WTC11 (cell line): ENCODE data around the gene MB. TPM values are rescaled to one million over a fixed set of nuclear protein-coding genes. Genes with fewer than 3 reads are reported as not detected.

Experiments used
- ATAC-seq: fragments of 200-7000 bp; cut with Tn5 transposase; 2 replicates; pipeline ENCODE4 v1.10.0; 2021; ENCODE audit warnings: mild to moderate bottlenecking, moderate library complexity
- CTCF ChIA-PET: fragments of 300-600 bp; sonication (Branson Sonifier 250); formaldehyde crosslinking; loops from one replicate; lab custom pipeline; 2021; ENCODE audit warnings: antibody characterized with exemption; lab: Charles Lee
- POLR2A ChIA-PET: fragments of 350-600 bp; sonication (Branson Sonifier 250); formaldehyde crosslinking; loops from one replicate; lab custom pipeline; 2021; ENCODE audit warnings: antibody characterized with exemption; lab: Charles Lee
- DNase-seq: peaks from one replicate; pipeline ENCODE4 v3.0.0; 2021; ENCODE audit warnings: low spot score
- H3K27ac Mint-ChIP-seq: 2 replicates; pipeline ENCODE4 v1.8.0; 2021; ENCODE audit warnings: mixed read lengths
- H3K27me3 Mint-ChIP-seq: 2 replicates; pipeline ENCODE4 v1.8.0; 2021; ENCODE audit warnings: low read depth, mild to moderate bottlenecking, moderate library complexity, mixed read lengths
- H3K36me3 Mint-ChIP-seq: 2 replicates; pipeline ENCODE4 v1.8.0; 2021; ENCODE audit warnings: mixed read lengths
- H3K4me1 Mint-ChIP-seq: 2 replicates; pipeline ENCODE4 v1.8.0; 2022; ENCODE audit warnings: mixed read lengths
- H3K4me3 Mint-ChIP-seq: 2 replicates; pipeline ENCODE4 v1.8.0; 2021; ENCODE audit warnings: mild to moderate bottlenecking, moderate library complexity, mixed read lengths
- H3K9me3 Mint-ChIP-seq: 2 replicates; pipeline ENCODE4 v1.8.0; 2021; ENCODE audit warnings: mixed read lengths
- ATF2 ChIP-seq: sonication (generic); formaldehyde crosslinking; IDR thresholded peaks from 2 replicates; pipeline ENCODE4 v1.8.1; 2022; ENCODE audit warnings: low read depth, missing genetic modification reagents, borderline replicate concordance
- ATF6 ChIP-seq: sonication (generic); formaldehyde crosslinking; IDR thresholded peaks from 2 replicates; pipeline ENCODE4 v1.8.1; 2023; ENCODE audit warnings: mild to moderate bottlenecking, missing genetic modification reagents
- ESRRA ChIP-seq: sonication (generic); formaldehyde crosslinking; IDR thresholded peaks from 2 replicates; pipeline ENCODE4 v1.8.1; 2022; ENCODE audit warnings: mild to moderate bottlenecking, missing genetic modification reagents, borderline replicate concordance
- ETV6 ChIP-seq: sonication (generic); formaldehyde crosslinking; IDR thresholded peaks from 2 replicates; pipeline ENCODE4 v1.8.1; 2022; ENCODE audit warnings: mild to moderate bottlenecking, missing genetic modification reagents
- FOXK1 ChIP-seq: sonication (generic); formaldehyde crosslinking; IDR thresholded peaks from 2 replicates; pipeline ENCODE4 v1.8.0; 2022; ENCODE audit warnings: mild to moderate bottlenecking, moderate library complexity, missing genetic modification reagents
- FOXP4 ChIP-seq: sonication (generic); formaldehyde crosslinking; IDR thresholded peaks from 2 replicates; pipeline ENCODE4 v1.8.0; 2022; ENCODE audit warnings: mild to moderate bottlenecking, missing genetic modification reagents
- HMGA2 ChIP-seq: fragments of 250-450 bp; sonication (Bioruptor Pico); IDR thresholded peaks from 2 replicates; pipeline ENCODE4 v1.4.0; 2021; ENCODE audit warnings: mild to moderate bottlenecking, moderate library complexity
- HMGXB4 ChIP-seq: sonication (generic); formaldehyde crosslinking; IDR thresholded peaks from 2 replicates; pipeline ENCODE4 v1.8.1; 2023; ENCODE audit warnings: mild to moderate bottlenecking, moderate library complexity, missing genetic modification reagents
- JAZF1 ChIP-seq: fragments of 250-450 bp; sonication (Bioruptor Pico); IDR thresholded peaks from 2 replicates; pipeline ENCODE4 v1.9.0; 2021; ENCODE audit warnings: moderate library complexity, mild to moderate bottlenecking, inconsistent platforms
- MXD4 ChIP-seq: fragments of 250-450 bp; sonication (Bioruptor Pico); IDR thresholded peaks from 2 replicates; pipeline ENCODE4 v1.8.0; 2021; ENCODE audit warnings: mild to moderate bottlenecking, moderate library complexity, borderline replicate concordance
- MYBL2 ChIP-seq: sonication (generic); formaldehyde crosslinking; IDR thresholded peaks from 2 replicates; pipeline ENCODE4 v1.8.1; 2023; ENCODE audit warnings: mild to moderate bottlenecking, moderate library complexity, missing genetic modification reagents
- NFE2L1 ChIP-seq: sonication (generic); formaldehyde crosslinking; IDR thresholded peaks from 2 replicates; pipeline ENCODE4 v1.8.1; 2023; ENCODE audit warnings: missing genetic modification reagents
- NR1H2 ChIP-seq: sonication (generic); formaldehyde crosslinking; IDR thresholded peaks from 2 replicates; pipeline ENCODE4 v1.9.0; 2021; ENCODE audit warnings: mild to moderate bottlenecking, moderate library complexity, missing genetic modification reagents
- NR2C2 ChIP-seq: sonication (generic); formaldehyde crosslinking; IDR thresholded peaks from 2 replicates; pipeline ENCODE4 v1.8.0; 2022; ENCODE audit warnings: mild to moderate bottlenecking, missing genetic modification reagents
- PREB ChIP-seq: sonication (generic); formaldehyde crosslinking; IDR thresholded peaks from 2 replicates; pipeline ENCODE4 v1.8.1; 2022; ENCODE audit warnings: mild to moderate bottlenecking, missing genetic modification reagents, moderate library complexity, borderline replicate concordance
- PRRX2 ChIP-seq: fragments of 250-450 bp; sonication (Bioruptor Pico); IDR thresholded peaks from 2 replicates; pipeline ENCODE4 v1.8.0; 2021; ENCODE audit warnings: mild to moderate bottlenecking
- RORB ChIP-seq: fragments of 250-450 bp; sonication (Bioruptor Pico); IDR thresholded peaks from 2 replicates; pipeline ENCODE4 v1.9.0; 2021; ENCODE audit warnings: mild to moderate bottlenecking
- SOX15 ChIP-seq: fragments of 250-450 bp; sonication (Bioruptor Pico); IDR thresholded peaks from 2 replicates; pipeline ENCODE4 v1.9.0; 2021; ENCODE audit warnings: mild to moderate bottlenecking
- ZSCAN18 ChIP-seq: fragments of 250-450 bp; sonication (Bioruptor Pico); IDR thresholded peaks from 2 replicates; pipeline ENCODE4 v2.1.2; 2022; ENCODE audit warnings: mild to moderate bottlenecking, moderate library complexity
- total RNA-seq: library from RNA; stranded (reverse); gene quantifications from 3 replicates; pipeline ENCODE4 v1.2.3, GENCODE V29; 2021

The MB gene
- total RNA-seq, 1 experiment from 2014 or later: 0.50 TPM

GRCh38 chr22:35578836-35579575 is 38.1 kb downstream of the MB start:
- H3K27me3 Mint-ChIP-seq: no peaks in the 10 kb centered on the region
- DNase-seq (no peak), ATAC-seq (no peak)
- POLR2A ChIA-PET: interaction anchor here (0.6 to 1.2 kb wide), 2 partner anchors 12 to 209 kb away, joined by 3 to 4 read pairs; no protein-coding TSS in a partner anchor
- TF ChIP-seq NR1H2 (CRISPR knock-in tag) (no peak), RORB (CRISPR knock-in tag) (no peak), SOX15 (CRISPR knock-in tag) (no peak), ATF6 (CRISPR knock-in tag) (no peak), PREB (CRISPR knock-in tag) (no peak), ZSCAN18 (CRISPR knock-in tag) (no peak), NFE2L1 (CRISPR knock-in tag) (no peak), ETV6 (CRISPR knock-in tag) (no peak), JAZF1 (no peak), NR2C2 (no peak), ESRRA (CRISPR knock-in tag) (no peak), HMGA2 (CRISPR knock-in tag) (no peak), HMGXB4 (CRISPR knock-in tag) (no peak)
- no peak overlapping the region for H3K4me3 Mint-ChIP-seq
- H3K9me3 Mint-ChIP-seq: no peaks in the 10 kb centered on the region
- CTCF ChIA-PET: interaction anchor here (0.9 to 1.6 kb wide), 2 partner anchors 38 to 148 kb away, joined by 3 to 7 read pairs; partner anchors contain the start of gene RASD2
- H3K4me1 Mint-ChIP-seq: no peaks in the 10 kb centered on the region
- H3K27ac Mint-ChIP-seq: no peak overlapping the region
- H3K36me3 Mint-ChIP-seq: no peaks in the 10 kb centered on the region

- ChIA-PET POLR2A (no interaction called here), CTCF (no interaction called here)
- no peaks in the 10 kb centered on the region for H3K27me3 Mint-ChIP-seq
- H3K4me3 Mint-ChIP-seq: no peak overlapping the region
- H3K4me1 Mint-ChIP-seq: no peaks in the 10 kb centered on the region
- no peak for ATAC-seq
- no peak overlapping the region for H3K27ac Mint-ChIP-seq
- no peaks in the 10 kb centered on the region for H3K36me3 Mint-ChIP-seq
- no peak for DNase-seq
- H3K9me3 Mint-ChIP-seq: no peaks in the 10 kb centered on the region
- TF ChIP-seq ZSCAN18 (CRISPR knock-in tag): no peak
- no peak for TF ChIP-seq FOXK1
- TF ChIP-seq FOXP4: no peak
- no peak for TF ChIP-seq ATF6 (CRISPR knock-in tag)
- TF ChIP-seq ATF2: no peak
- no peak for TF ChIP-seq HMGA2 (CRISPR knock-in tag)
- no peak for TF ChIP-seq PRRX2 (CRISPR knock-in tag)
- no peak for TF ChIP-seq MXD4 (CRISPR knock-in tag)
- TF ChIP-seq MYBL2 (CRISPR knock-in tag): no peak
Measured at GRCh38 chr22:35577799-35578659, 39.1 kb downstream of the MB start.
